K562 (cell line): ENCODE data around the gene LPA. TPM values are rescaled to one million over a fixed set of nuclear protein-coding genes. Genes with fewer than 3 reads are reported as not detected.

Source experiments
- ATAC-seq: fragments of 200-7000 bp; cut with Tn5 transposase; 3 replicates; pipeline ENCODE4 v1.9.1; 2020; ENCODE audit warnings: moderate library complexity
- BruUV-seq: library from RNA; stranded (reverse); fragments of 400-500 nt; replicated peaks from 2 replicates; lab custom pipeline; 2021; lab: Mats Ljungman, UMichigan
- CTCF ChIA-PET: fragments of 300-600 bp; formaldehyde crosslinking; extraction: SDS; loops from one replicate; lab custom pipeline; 2021; ENCODE audit warnings: low intra/inter-chr PET ratio; lab: Yijun Ruan, JAX
- POLR2A ChIA-PET: fragments of 300-600, 350-650 bp; sonication (Branson Sonifier 250); formaldehyde crosslinking; extraction: SDS; loops from one replicate; lab custom pipeline; 2021; ENCODE audit warnings: antibody characterized with exemption, inconsistent platforms; lab: Yijun Ruan, JAX
- DNase-seq, 4 experiments: peaks; one replicate each; pipeline versions ENCODE4 v3.0.0 to v3.0.0-alpha.2; 2011 to 2018; ENCODE audit warnings: low spot score in 3 of 4, mixed read lengths in 3 of 4; ENCODE audit errors: extremely low read depth in 1 of 4
- FAIRE-seq: peaks from 2 replicates; lab custom pipeline; 2011; peaks lifted over from hg19 to GRCh38; lab: Jason Lieb, UNC
- H2AFZ ChIP-seq: 2 replicates; pipeline ENCODE4 v1.6.0; 2011; ENCODE audit warnings: low read depth, low read length, control low read depth, inconsistent platforms
- H3K27ac ChIP-seq: fragments of 200-600 bp; 3 replicates; pipeline ENCODE4 v1.8.0; 2011; ENCODE audit warnings: low read depth, mild to moderate bottlenecking, control low read depth, inconsistent platforms, low read length, moderate library complexity, mixed read lengths; ENCODE audit errors: extremely low read depth
- H3K27me3 ChIP-seq, 2 experiments: fragments of 300-600 bp in 1 of 2; 2 replicates in 1 of 2; 3 replicates in 1 of 2; pipeline versions ENCODE4 v1.6.0 to v1.8.0; 2011; ENCODE audit warnings: inconsistent platforms in 2 of 2, low read length in 2 of 2, mild to moderate bottlenecking in 1 of 2, mixed read lengths in 1 of 2, moderate library complexity in 1 of 2; ENCODE audit not compliant: control insufficient read depth in 2 of 2, insufficient read depth in 2 of 2
- H3K36me3 ChIP-seq: fragments of 300-600 bp; 3 replicates; pipeline ENCODE4 v1.8.0; 2011; ENCODE audit warnings: mild to moderate bottlenecking, low read length, inconsistent platforms; ENCODE audit not compliant: control insufficient read depth, insufficient read depth
- H3K4me1 ChIP-seq, 2 experiments: fragments of 200-600 bp in 1 of 2; replicated peaks in 1 of 2; 2 replicates in 1 of 2; 3 replicates in 1 of 2; pipeline versions ENCODE4 v1.5.1 to v1.8.0; 2011; ENCODE audit warnings: inconsistent platforms in 2 of 2, low read length in 2 of 2, mild to moderate bottlenecking in 1 of 2, mixed read lengths in 1 of 2, moderate library complexity in 1 of 2; ENCODE audit not compliant: control insufficient read depth in 2 of 2, insufficient read depth in 2 of 2
- H3K4me2 ChIP-seq: 2 replicates; pipeline ENCODE4 v1.6.1; 2011; ENCODE audit warnings: low read length, control low read depth, inconsistent platforms, mixed read lengths; ENCODE audit not compliant: insufficient read depth
- H3K4me3 ChIP-seq: fragments of 200-600 bp; sonication (generic), shearing (Covaris generic); 2 replicates; pipeline ENCODE4 v1.5.1; 2016; ENCODE audit warnings: control low read depth, inconsistent platforms
- H3K79me2 ChIP-seq: fragments of 200-600 bp; 3 replicates; pipeline ENCODE4 v1.8.0; 2011; ENCODE audit warnings: low read length, inconsistent platforms; ENCODE audit not compliant: control insufficient read depth, insufficient read depth
- H3K9ac ChIP-seq, 2 experiments: 2 replicates each; pipeline versions ENCODE4 v1.6.0 to v1.6.1; 2011; ENCODE audit warnings: low read depth in 2 of 2, low read length in 2 of 2, control low read depth in 1 of 2, inconsistent platforms in 1 of 2, mild to moderate bottlenecking in 1 of 2, mixed read lengths in 1 of 2; ENCODE audit not compliant: insufficient read depth in 1 of 2
- H3K9me1 ChIP-seq: one replicate; pipeline ENCODE4 v1.6.0; 2011; ENCODE audit warnings: inconsistent platforms, mild to moderate bottlenecking, low read length, moderate library complexity; ENCODE audit not compliant: control insufficient read depth, insufficient read depth
- H3K9me3 ChIP-seq: replicated peaks from 2 replicates; pipeline ENCODE4 v1.5.1; 2011; ENCODE audit warnings: low read depth, low read length, inconsistent platforms; ENCODE audit not compliant: control insufficient read depth, insufficient read depth
- H4K20me1 ChIP-seq: replicated peaks from 2 replicates; pipeline ENCODE4 v1.6.1; 2011; ENCODE audit warnings: low read length, inconsistent platforms, mixed read lengths; ENCODE audit not compliant: control insufficient read depth, insufficient read depth
- ARNT ChIP-seq, 2 experiments: fragments of 450-650 bp; IDR thresholded peaks; 2 replicates each; pipeline ENCODE4 v1.6.1; 2016; ENCODE audit warnings: mild to moderate bottlenecking in 1 of 2
- CTBP1 ChIP-seq: fragments of 450-650 bp; IDR thresholded peaks from 2 replicates; pipeline ENCODE4 v1.6.1; 2016; ENCODE audit warnings: borderline replicate concordance
- GATA2 ChIP-seq: sonication (generic); formaldehyde crosslinking; IDR thresholded peaks from 2 replicates; pipeline ENCODE4 v1.4.0; 2020; ENCODE audit warnings: mild to moderate bottlenecking, missing genetic modification reagents
- PKNOX1 ChIP-seq: fragments of 450-650 bp; IDR thresholded peaks from 2 replicates; pipeline ENCODE4 v1.6.1; 2016
- SP2 ChIP-seq: IDR thresholded peaks from 2 replicates; pipeline ENCODE4 v1.6.1; 2011; ENCODE audit warnings: mild to moderate bottlenecking, low read depth, low read length, moderate library complexity; ENCODE audit not compliant: poor library complexity, severe bottlenecking; ENCODE audit errors: extremely low read depth
- ZBTB43 ChIP-seq: sonication (generic); formaldehyde crosslinking; IDR thresholded peaks from 2 replicates; pipeline ENCODE4 v1.8.0; 2023; ENCODE audit warnings: mild to moderate bottlenecking, missing genetic modification reagents
- WGBS: fragments of 100-300 bp; shearing (Covaris generic); methylation state at CpG from one replicate; pipeline ENCODE4 v1.1.6; 2016; ENCODE audit warnings: low coverage, mixed read lengths; ENCODE audit not compliant: insufficient coverage; ENCODE audit errors: missing lambda C conversion rate; 5-methylcytosine and 5-hydroxymethylcytosine counted together
- in situ Hi-C: fragments of 300-500 bp; cut with MboI; formaldehyde crosslinking; loops from 4 replicates; pipeline ENCODE4 v1.15.0; 2018; ENCODE audit warnings: inconsistent platforms, mixed read lengths
- intact Hi-C: fragments of 100-400 bp; cut with micrococcal nuclease; formaldehyde crosslinking; loops from 2 replicates; pipeline ENCODE4 v1.14.2; 2022
- polyA plus RNA-seq, 8 experiments: library from polyadenylated mRNA; depleted of rRNA in 4 of 8; stranded (reverse) in 5 of 8; unstranded in 3 of 8; fragments of >200 nt; fragmentation: Nextera tagmentation in 2 of 8; fragmentation: Illumina TruSeq in 1 of 8; extraction: Ambion mirVana in 2 of 8; extraction: Trizol in 1 of 8; gene quantifications; 2 replicates each; pipeline versions ENCODE4 v1.2.1 to v1.2.3, GENCODE V29; 2011 to 2014; ENCODE audit warnings: inconsistent platforms in 1 of 8, missing spikeins in 1 of 8
- total RNA-seq, 7 experiments: library from RNA; depleted of rRNA in 6 of 7; stranded (reverse); fragments of >200 nt in 6 of 7; fragmentation: Illumina TruSeq in 2 of 7; extraction: Trizol in 2 of 7; gene quantifications; 2 replicates each; pipeline versions ENCODE4 v1.2.1 to v1.2.3, GENCODE V29; 2011 to 2021; ENCODE audit warnings: low replicate concordance in 1 of 7

The LPA gene
- total and polyA plus RNA-seq, 9 of the 15 experiments (the other 6 are each of a cell fraction or from before 2014, with no cell fraction given) = 0.01 to 0.18 (median 0.07) TPM; not detected in 6

GRCh38 chr6:160523223-160523622 is 140.9 kb downstream of the LPA start:
- no peak overlapping the region for H3K27ac ChIP-seq
- no peaks in the 10 kb centered on the region for H4K20me1 ChIP-seq
- H3K36me3 ChIP-seq = no peaks in the 10 kb centered on the region
- peak in 1 of 4 experiments; percentile 11 for DNase-seq
- no TSS peak for BruUV-seq
- no peaks in the 10 kb centered on the region for H3K9me3 ChIP-seq
- H3K4me1 ChIP-seq = peaks cover 3 to 9% of the 10 kb centered on the region in 2 experiments; a peak in 3 of 5 replicates
- H2AFZ ChIP-seq = no peak overlapping the region
- TF ChIP-seq PKNOX1 (peak; percentile 70), SP2 (no peak), GATA2 (CRISPR knock-in tag) (no peak), ZBTB43 (CRISPR knock-in tag) (no peak), ARNT (IDR thresholded peaks at IDR 0.05) (no peak), CTBP1 (no peak)
- FAIRE-seq = no peak
- H3K27me3 ChIP-seq = no peaks in the 10 kb centered on the region
- 64% methylated on average over 5 of the region's 5 CpGs for whole genome bisulfite sequencing
- in situ Hi-C loops = no loop called here
- CTCF ChIA-PET = no interaction called here
- ATAC-seq = no peak
- no peak overlapping the region for H3K4me2 ChIP-seq
- intact Hi-C loops = loop anchor here (5.0 kb wide), 1 partner anchor 469 kb away; the partner anchor contains the start of gene MAP3K4
- POLR2A ChIA-PET = interaction anchor here (0.6 kb wide), 1 partner anchor 27 kb away, joined by 3 read pairs; no protein-coding TSS in a partner anchor
- no peaks in the 10 kb centered on the region for H3K79me2 ChIP-seq
- H3K9ac ChIP-seq = no peak overlapping the region
- no peak overlapping the region for H3K4me3 ChIP-seq
- no peaks in the 10 kb centered on the region for H3K9me1 ChIP-seq
